ENCODE data around the gene DRC1. TPM values are rescaled to one million over a fixed set of nuclear protein-coding genes. Genes with fewer than 3 reads are reported as not detected.

DRC1 gene
- total and polyA plus RNA-seq, 2 of the 13 experiments (the other 11 are each of a cell fraction or from before 2014, with no cell fraction given): 0.07 TPM; not detected in 1

- Histone ChIP-seq H2AFZ (ENCODE audit: low read length) (no peak overlapping the region), H3K27ac (ENCODE audit: extremely low read length, insufficient read depth, low read length) (no peak overlapping the region), H3K4me1 (ENCODE audit: insufficient read depth, low read length) (no peaks in the 10 kb centered on the region), H3K27me3 (ENCODE audit: control insufficient read depth in 1 of 2, insufficient read depth in 2 of 2, low read length in 2 of 2) (peaks cover 3 to 88% of the 10 kb centered on the region in 2 experiments; a peak in 4 of 5 replicates), H3K9me3 (ENCODE audit: low read length) (no peaks in the 10 kb centered on the region), H3K36me3 (replicated peaks in 1 of 2; ENCODE audit: control insufficient read depth in 1 of 2, insufficient read depth in 2 of 2, low read length in 2 of 2) (no peaks in the 10 kb centered on the region), H3K4me3 (replicated peaks in 1 of 3; ENCODE audit: insufficient read depth in 1 of 3, low read depth in 2 of 3, low read length in 3 of 3) (no peak overlapping the region), H3K79me2 (ENCODE audit: insufficient read depth, low read length) (no peaks in the 10 kb centered on the region), H3K9ac (ENCODE audit: insufficient read depth, low read depth, low read length) (no peak overlapping the region), H4K20me1 (ENCODE audit: insufficient read depth, low read length) (no peaks in the 10 kb centered on the region), H3K4me2 (ENCODE audit: low read depth, low read length) (no peak overlapping the region)
- ATAC-seq: no peak; the same call in 2 of the 3 replicates
- no peak for TF ChIP-seq SP1 (IDR thresholded peaks at IDR 0.05)
- no peak for TF ChIP-seq SP1 (CRISPR knock-in tag; IDR thresholded peaks at IDR 0.05)
- TF ChIP-seq PRMT3 (CRISPR knock-in tag; IDR thresholded peaks at IDR 0.05; ENCODE audit: borderline replicate concordance, low read depth): no peak
- no peak for TF ChIP-seq ZXDC (CRISPR knock-in tag; IDR thresholded peaks at IDR 0.05)
- no peak for TF ChIP-seq EHMT2 (IDR thresholded peaks at IDR 0.05; ENCODE audit: borderline replicate concordance, low read depth, low read length)
- no peak for TF ChIP-seq ZBTB25 (CRISPR knock-in tag; IDR thresholded peaks at IDR 0.05)
- TF ChIP-seq REXO4 (CRISPR knock-in tag; IDR thresholded peaks at IDR 0.05; ENCODE audit: borderline replicate concordance): no peak
- no peak for TF ChIP-seq HDAC2 (CRISPR knock-in tag; IDR thresholded peaks at IDR 0.05)
- TF ChIP-seq ZNF263 (CRISPR knock-in tag; IDR thresholded peaks at IDR 0.05): no peak
- ChIA-PET CTCF (ENCODE audit: low intra/inter-chr PET ratio, low total read pairs) (no interaction called here), POLR2A (no interaction called here)
- WGBS (ENCODE audit: low lambda C conversion rate): 33% methylated on average over 6 of the region's 7 CpGs
- in situ Hi-C loops (cut with HindIII; ENCODE audit: extremely low pct_ligation_motif_present, low pct_unique_long_range_greater_than_20kb) (no loop called here), intact Hi-C loops (cut with micrococcal nuclease; ENCODE audit: unreplicated experiment) (loop anchor here (10.0 kb wide), 1 partner anchor 82 kb away; no protein-coding TSS in a partner anchor)
- FAIRE-seq: no peak
- BruUV-seq (replicated peaks): no TSS peak
- DNase-seq (ENCODE audit: low spot score): no peak
These were observed 91.2 kb downstream of the DRC1 start for GRCh38 chr2:26492749-26493515.
